ENCODE measurements around the gene MICALL2.
A peak's percentile ranks its signal among the peaks of the same experiment; 100 is the strongest.

Gene MICALL2

GRCh38 chr7:1421020-1421790 is 38.1 kb downstream of the MICALL2 start:
- H3K9me3 ChIP-seq (ENCODE audit: control insufficient read depth, insufficient read depth, low read depth, low read length) = no peaks in the 10 kb centered on the region
- H3K4me1 ChIP-seq (ENCODE audit: control insufficient read depth, insufficient read depth, low read length) = no peaks in the 10 kb centered on the region
- peaks cover 23% of the 10 kb centered on the region; the same call in 1 of the 2 replicates for H3K27me3 ChIP-seq (ENCODE audit: control insufficient read depth, insufficient read depth, low read length)
- H3K27ac ChIP-seq (ENCODE audit: low read depth, low read length) = no peak overlapping the region
- no peak overlapping the region for H3K4me3 ChIP-seq (ENCODE audit: low read depth, low read length)
- H3K36me3 ChIP-seq (ENCODE audit: control insufficient read depth, insufficient read depth, low read length) = no peaks in the 10 kb centered on the region
- H3K9ac ChIP-seq (ENCODE audit: low read length) = no peak overlapping the region

GRCh38 chr7:1419688-1420087 is 39.6 kb downstream of the MICALL2 start:
- Histone ChIP-seq H3K9me3 (ENCODE audit: control insufficient read depth, insufficient read depth, low read depth, low read length) (no peaks in the 10 kb centered on the region), H3K4me1 (ENCODE audit: control insufficient read depth, insufficient read depth, low read length) (no peaks in the 10 kb centered on the region), H3K4me3 (ENCODE audit: low read depth, low read length) (no peak overlapping the region), H3K9ac (ENCODE audit: low read length) (no peak overlapping the region), H3K36me3 (ENCODE audit: control insufficient read depth, insufficient read depth, low read length) (no peaks in the 10 kb centered on the region), H3K27ac (ENCODE audit: low read depth, low read length) (no peak overlapping the region), H3K27me3 (ENCODE audit: control insufficient read depth, insufficient read depth, low read length) (peaks cover 26% of the 10 kb centered on the region; the same call in 1 of the 2 replicates)

GRCh38 chr7:1419310-1419634 is 40.0 kb downstream of the MICALL2 start:
- H3K9ac ChIP-seq (ENCODE audit: low read length) = no peak overlapping the region
- H3K4me1 ChIP-seq (ENCODE audit: control insufficient read depth, insufficient read depth, low read length) = no peaks in the 10 kb centered on the region
- no peaks in the 10 kb centered on the region for H3K36me3 ChIP-seq (ENCODE audit: control insufficient read depth, insufficient read depth, low read length)
- H3K9me3 ChIP-seq (ENCODE audit: control insufficient read depth, insufficient read depth, low read depth, low read length) = no peaks in the 10 kb centered on the region
- peaks cover 31% of the 10 kb centered on the region; the same call in 1 of the 2 replicates for H3K27me3 ChIP-seq (ENCODE audit: control insufficient read depth, insufficient read depth, low read length)
- no peak overlapping the region for H3K4me3 ChIP-seq (ENCODE audit: low read depth, low read length)
- H3K27ac ChIP-seq (ENCODE audit: low read depth, low read length) = no peak overlapping the region

- Histone ChIP-seq H3K27me3 (ENCODE audit: control insufficient read depth, insufficient read depth, low read length) (peaks cover 34% of the 10 kb centered on the region; the same call in 1 of the 2 replicates), H3K36me3 (ENCODE audit: control insufficient read depth, insufficient read depth, low read length) (no peaks in the 10 kb centered on the region)
Observed at GRCh38 chr7:1418505-1419309, 40.6 kb downstream of the MICALL2 start.

GRCh38 chr7:1415389-1415990 is 43.8 kb downstream of the MICALL2 start:
- H3K27me3 ChIP-seq (ENCODE audit: control insufficient read depth, insufficient read depth, low read length) = peaks cover 49% of the 10 kb centered on the region

More at GRCh38 chr7:1418505-1419309, 40.6 kb downstream of the MICALL2 start:
- no peak overlapping the region for H3K4me3 ChIP-seq (ENCODE audit: low read depth, low read length)
- H3K9me3 ChIP-seq (ENCODE audit: control insufficient read depth, insufficient read depth, low read depth, low read length) = no peaks in the 10 kb centered on the region
- H3K4me1 ChIP-seq (ENCODE audit: control insufficient read depth, insufficient read depth, low read length) = no peaks in the 10 kb centered on the region
- no peak overlapping the region for H3K27ac ChIP-seq (ENCODE audit: low read depth, low read length)
- no peak overlapping the region for H3K9ac ChIP-seq (ENCODE audit: low read length)

GRCh38 chr7:1413936-1414639 is 45.2 kb downstream of the MICALL2 start:
- Histone ChIP-seq H3K27ac (ENCODE audit: low read depth, low read length) (no peak overlapping the region), H3K9me3 (ENCODE audit: control insufficient read depth, insufficient read depth, low read depth, low read length) (no peaks in the 10 kb centered on the region), H3K9ac (ENCODE audit: low read length) (no peak overlapping the region), H3K4me1 (ENCODE audit: control insufficient read depth, insufficient read depth, low read length) (no peaks in the 10 kb centered on the region), H3K4me3 (ENCODE audit: low read depth, low read length) (no peak overlapping the region), H3K36me3 (ENCODE audit: control insufficient read depth, insufficient read depth, low read length) (no peaks in the 10 kb centered on the region), H3K27me3 (ENCODE audit: control insufficient read depth, insufficient read depth, low read length) (peaks cover 54% of the 10 kb centered on the region)

More at GRCh38 chr7:1415389-1415990, 43.8 kb downstream of the MICALL2 start:
- Histone ChIP-seq H3K9me3 (ENCODE audit: control insufficient read depth, insufficient read depth, low read depth, low read length) (no peaks in the 10 kb centered on the region), H3K9ac (ENCODE audit: low read length) (no peak overlapping the region), H3K36me3 (ENCODE audit: control insufficient read depth, insufficient read depth, low read length) (no peaks in the 10 kb centered on the region), H3K4me3 (ENCODE audit: low read depth, low read length) (no peak overlapping the region), H3K27ac (ENCODE audit: low read depth, low read length) (no peak overlapping the region), H3K4me1 (ENCODE audit: control insufficient read depth, insufficient read depth, low read length) (no peaks in the 10 kb centered on the region)

- no peak overlapping the region for H3K9ac ChIP-seq (ENCODE audit: low read length)
- peak overlapping the region; percentile 46 for H3K4me3 ChIP-seq (ENCODE audit: low read depth, low read length)
- no peaks in the 10 kb centered on the region for H3K9me3 ChIP-seq (ENCODE audit: control insufficient read depth, insufficient read depth, low read depth, low read length)
- no peaks in the 10 kb centered on the region for H3K36me3 ChIP-seq (ENCODE audit: control insufficient read depth, insufficient read depth, low read length)
- peaks cover 64% of the 10 kb centered on the region for H3K27me3 ChIP-seq (ENCODE audit: control insufficient read depth, insufficient read depth, low read length)
- no peaks in the 10 kb centered on the region for H3K4me1 ChIP-seq (ENCODE audit: control insufficient read depth, insufficient read depth, low read length)
- H3K27ac ChIP-seq (ENCODE audit: low read depth, low read length) = no peak overlapping the region
Observed at GRCh38 chr7:1412322-1413261, 46.7 kb downstream of the MICALL2 start.

- no peak overlapping the region for H3K4me3 ChIP-seq (ENCODE audit: low read depth, low read length)
- no peaks in the 10 kb centered on the region for H3K36me3 ChIP-seq (ENCODE audit: control insufficient read depth, insufficient read depth, low read length)
- H3K9ac ChIP-seq (ENCODE audit: low read length) = no peak overlapping the region
- H3K27me3 ChIP-seq (ENCODE audit: control insufficient read depth, insufficient read depth, low read length) = peaks cover 58% of the 10 kb centered on the region
- H3K9me3 ChIP-seq (ENCODE audit: control insufficient read depth, insufficient read depth, low read depth, low read length) = no peaks in the 10 kb centered on the region
- H3K27ac ChIP-seq (ENCODE audit: low read depth, low read length) = no peak overlapping the region
- no peaks in the 10 kb centered on the region for H3K4me1 ChIP-seq (ENCODE audit: control insufficient read depth, insufficient read depth, low read length)
Observed at GRCh38 chr7:1411414-1411813, 47.9 kb downstream of the MICALL2 start.

- Histone ChIP-seq H3K27ac (ENCODE audit: low read depth, low read length) (no peak overlapping the region), H3K9ac (ENCODE audit: low read length) (no peak overlapping the region), H3K27me3 (ENCODE audit: control insufficient read depth, insufficient read depth, low read length) (peaks cover 54% of the 10 kb centered on the region), H3K36me3 (ENCODE audit: control insufficient read depth, insufficient read depth, low read length) (no peaks in the 10 kb centered on the region), H3K4me3 (ENCODE audit: low read depth, low read length) (no peak overlapping the region), H3K4me1 (ENCODE audit: control insufficient read depth, insufficient read depth, low read length) (no peaks in the 10 kb centered on the region), H3K9me3 (ENCODE audit: control insufficient read depth, insufficient read depth, low read depth, low read length) (no peaks in the 10 kb centered on the region)
Observed at GRCh38 chr7:1410992-1411391, 48.3 kb downstream of the MICALL2 start.

- H3K27me3 ChIP-seq (ENCODE audit: control insufficient read depth, insufficient read depth, low read length) = peaks cover 59% of the 10 kb centered on the region
- no peak overlapping the region for H3K27ac ChIP-seq (ENCODE audit: low read depth, low read length)
- no peak overlapping the region for H3K4me3 ChIP-seq (ENCODE audit: low read depth, low read length)
- no peaks in the 10 kb centered on the region for H3K9me3 ChIP-seq (ENCODE audit: control insufficient read depth, insufficient read depth, low read depth, low read length)
- H3K36me3 ChIP-seq (ENCODE audit: control insufficient read depth, insufficient read depth, low read length) = no peaks in the 10 kb centered on the region
- H3K4me1 ChIP-seq (ENCODE audit: control insufficient read depth, insufficient read depth, low read length) = no peaks in the 10 kb centered on the region
- H3K9ac ChIP-seq (ENCODE audit: low read length) = no peak overlapping the region
Observed at GRCh38 chr7:1409555-1409954, 49.7 kb downstream of the MICALL2 start.

All from HUES6 (cell line).